Gastrocnemius medialis (tissue), 4 donors: Measurements from ENCODE around the gene CNPY3. TPM values are rescaled to one million over a fixed set of nuclear protein-coding genes. Genes with fewer than 3 reads are reported as not detected.
"Not testable (repeated sequence)": the region's sequence is repeated elsewhere in the genome, so short reads cannot be mapped to it uniquely, and the experiment has no call there.

Experiments used
- ATAC-seq, 2 donors: fragments of 150-250 bp; one replicate each; pipeline ENCODE4 v1.9.1; 2016
- DNase-seq, 2 donors: peaks; one replicate each; pipeline ENCODE4 v3.0.0-alpha.2; 2019
- H3K27ac ChIP-seq, 4 donors: fragments of 200-600 bp; sonication (generic); 1 replicate in 1 of 4; 2 replicates in 3 of 4; pipeline ENCODE4 v1.5.1; 2016 to 2018; ENCODE audit warnings: mild to moderate bottlenecking in 2 of 4, moderate library complexity in 1 of 4
- H3K27me3 ChIP-seq, 3 donors: fragments of 200-600 bp; sonication (generic) in 2 of 3; 1 replicate in 1 of 3; 2 replicates in 2 of 3; pipeline versions ENCODE4 v1.5.1 to v1.6.0; 2016 to 2019; ENCODE audit warnings: mild to moderate bottlenecking in 1 of 3, moderate library complexity in 1 of 3
- H3K36me3 ChIP-seq, 2 donors: fragments of 200-600 bp; sonication (generic) in 1 of 2; one replicate each; pipeline ENCODE4 v1.5.1; 2017 to 2018
- H3K4me1 ChIP-seq, 2 donors: fragments of 200-600 bp; sonication (generic) in 1 of 2; one replicate each; pipeline ENCODE4 v1.5.1; 2016 to 2017; ENCODE audit warnings: mild to moderate bottlenecking in 2 of 2
- H3K4me3 ChIP-seq, 4 donors: fragments of 200-600 bp; sonication (generic) in 3 of 4; 1 replicate in 1 of 4; 2 replicates in 3 of 4; pipeline ENCODE4 v1.5.1; 2016 to 2019; ENCODE audit warnings: mild to moderate bottlenecking in 2 of 4
- H3K9me3 ChIP-seq, 3 donors: fragments of 200-600 bp; sonication (generic) in 2 of 3; 1 replicate in 1 of 3; 2 replicates in 2 of 3; pipeline ENCODE4 v1.5.1; 2016 to 2019
- POLR2A ChIP-seq, 2 donors: fragments of 450-650 bp; IDR thresholded peaks; one replicate each; pipeline ENCODE4 v1.6.1; 2017; ENCODE audit warnings: antibody characterized with exemption in 2 of 2, mild to moderate bottlenecking in 2 of 2, moderate library complexity in 2 of 2
- in situ Hi-C, 4 donors: fragments of 200-750 bp; cut with MboI; loops; one replicate each; pipeline versions ENCODE4 v1.15.0 to v1.8.0; 2017; ENCODE audit warnings: low sequenced_read_pairs in 4 of 4
- intact Hi-C: fragments of 100-400 bp; cut with DNase I; formaldehyde crosslinking; loops from one replicate; pipeline ENCODE4 v1.15.1; 2023; ENCODE audit warnings: low total_unique reads
- total RNA-seq, 4 donors: library from RNA; depleted of rRNA; stranded (reverse); fragments of >200 nt; gene quantifications; one replicate each; pipeline versions ENCODE4 v1.1.0 to v1.2.3, GENCODE V29; 2016
- TF ChIP-seq, protein P1 (sequence below), 5 experiments: fragments of 450-650 bp in 3 of 5; fragments of 200-600 bp in 2 of 5; sonication (generic) in 2 of 5; IDR thresholded peaks in 4 of 5; conservative IDR thresholded peaks in 1 of 5; 1 replicate in 4 of 5; 2 replicates in 1 of 5; pipeline ENCODE4 v1.5.1; 2016 to 2019; ENCODE audit warnings: antibody characterized with exemption in 5 of 5, mild to moderate bottlenecking in 3 of 5, moderate library complexity in 3 of 5

CNPY3 gene
- total RNA-seq, 4 donors from 2014 or later, result 7.1 to 13.5 (median 9.3) TPM

DNA sequence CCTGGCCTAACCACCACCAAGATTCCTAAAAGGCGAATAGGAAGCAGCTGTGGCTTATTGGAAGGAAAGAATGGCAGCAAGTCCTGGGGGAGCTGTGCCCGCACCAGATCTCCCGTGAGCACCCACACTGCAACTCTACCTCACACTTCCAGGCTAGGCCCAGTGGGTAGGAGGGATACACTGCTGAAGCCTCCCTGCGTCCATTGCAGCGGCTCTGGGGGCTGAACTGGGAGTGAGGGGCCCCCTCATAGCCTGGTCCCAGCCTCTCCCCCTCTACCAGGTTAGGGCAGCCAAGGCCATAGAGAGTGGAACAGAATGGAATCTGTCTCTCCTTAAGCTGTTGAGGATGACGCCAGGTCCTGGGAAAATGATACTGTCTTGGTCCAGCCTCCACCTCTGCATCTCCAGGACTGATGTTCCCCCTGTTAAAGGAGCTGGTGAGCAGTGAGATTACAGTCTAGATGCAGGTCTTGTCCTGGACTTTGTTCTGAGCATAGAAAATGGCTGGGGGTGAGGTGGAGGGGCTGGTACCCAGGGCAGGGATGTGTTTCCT is 11.3 kb downstream of the CNPY3 start:
- H3K36me3 ChIP-seq, result peaks cover 0 to 11% of the 10 kb centered on the region in 2 donors
- TF ChIP-seq, protein P1, sequence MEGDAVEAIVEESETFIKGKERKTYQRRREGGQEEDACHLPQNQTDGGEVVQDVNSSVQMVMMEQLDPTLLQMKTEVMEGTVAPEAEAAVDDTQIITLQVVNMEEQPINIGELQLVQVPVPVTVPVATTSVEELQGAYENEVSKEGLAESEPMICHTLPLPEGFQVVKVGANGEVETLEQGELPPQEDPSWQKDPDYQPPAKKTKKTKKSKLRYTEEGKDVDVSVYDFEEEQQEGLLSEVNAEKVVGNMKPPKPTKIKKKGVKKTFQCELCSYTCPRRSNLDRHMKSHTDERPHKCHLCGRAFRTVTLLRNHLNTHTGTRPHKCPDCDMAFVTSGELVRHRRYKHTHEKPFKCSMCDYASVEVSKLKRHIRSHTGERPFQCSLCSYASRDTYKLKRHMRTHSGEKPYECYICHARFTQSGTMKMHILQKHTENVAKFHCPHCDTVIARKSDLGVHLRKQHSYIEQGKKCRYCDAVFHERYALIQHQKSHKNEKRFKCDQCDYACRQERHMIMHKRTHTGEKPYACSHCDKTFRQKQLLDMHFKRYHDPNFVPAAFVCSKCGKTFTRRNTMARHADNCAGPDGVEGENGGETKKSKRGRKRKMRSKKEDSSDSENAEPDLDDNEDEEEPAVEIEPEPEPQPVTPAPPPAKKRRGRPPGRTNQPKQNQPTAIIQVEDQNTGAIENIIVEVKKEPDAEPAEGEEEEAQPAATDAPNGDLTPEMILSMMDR (IDR thresholded peaks at IDR 0.05 in 4 of 5, conservative IDR thresholded peaks at IDR 0.05 in 1 of 5), result no peak
- TF ChIP-seq POLR2A (IDR thresholded peaks at IDR 0.05), result no peak
- ATAC-seq, result no peak
- no peak for DNase-seq
- no peaks in the 10 kb centered on the region for H3K27me3 ChIP-seq
- no peaks in the 10 kb centered on the region for H3K4me1 ChIP-seq
- in situ Hi-C loops, result no loop called here
- intact Hi-C loops, result no loop called here
- no peak overlapping the region for H3K27ac ChIP-seq
- H3K4me3 ChIP-seq, result no peak overlapping the region
- H3K9me3 ChIP-seq, result no peaks in the 10 kb centered on the region

DNA sequence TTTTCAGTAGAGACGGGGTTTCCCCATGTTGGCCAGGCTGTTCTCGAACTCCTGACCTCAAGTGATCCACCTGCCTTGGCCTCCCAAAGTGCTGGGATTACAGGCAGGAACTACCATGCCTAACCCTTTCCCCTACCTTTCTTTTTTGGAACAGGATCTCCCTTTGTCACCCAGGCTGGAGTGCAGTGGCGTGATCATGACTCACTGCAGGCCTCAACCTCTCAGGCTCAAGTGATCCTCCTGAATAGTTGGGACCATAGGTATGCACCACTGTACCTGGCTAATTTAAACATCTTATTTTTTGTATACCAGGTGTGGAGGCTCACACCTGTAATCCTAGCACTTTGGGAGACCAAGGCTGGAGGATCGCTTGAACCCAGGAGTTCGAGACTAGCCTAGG is 12.1 kb downstream of the CNPY3 start:
- H3K4me1 ChIP-seq, ATAC-seq, H3K27ac ChIP-seq, H3K36me3 ChIP-seq, H3K4me3 ChIP-seq, intact Hi-C loops, DNase-seq, H3K9me3 ChIP-seq, H3K27me3 ChIP-seq, in situ Hi-C loops: not testable (repeated sequence)

DNA sequence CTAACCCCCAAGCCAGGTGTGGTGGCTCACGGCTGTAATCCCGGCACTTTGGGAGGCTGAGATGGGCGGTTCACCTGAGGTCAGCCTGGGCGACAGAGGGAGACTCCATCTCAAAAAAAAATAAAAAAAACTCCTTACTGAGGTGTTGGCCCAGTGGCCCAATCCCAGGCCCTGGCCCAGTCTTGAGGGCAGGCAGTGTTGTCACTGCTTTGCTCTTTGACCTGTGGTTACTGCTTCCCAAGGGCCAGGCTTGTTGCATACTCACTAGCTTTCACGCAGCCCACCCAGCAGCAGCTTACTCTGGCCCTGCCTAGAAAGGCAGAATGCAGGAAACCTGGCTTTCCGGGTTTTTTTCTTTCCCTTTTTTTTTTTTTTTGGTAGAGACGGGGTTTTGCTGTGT is 13.2 kb downstream of the CNPY3 start:
- DNase-seq (no peak), ATAC-seq (no peak)
- no peak overlapping the region for H3K27ac ChIP-seq
- no peak for TF ChIP-seq POLR2A (IDR thresholded peaks at IDR 0.05)
- TF ChIP-seq, protein P1 (IDR thresholded peaks at IDR 0.05 in 4 of 5, conservative IDR thresholded peaks at IDR 0.05 in 1 of 5), result no peak
- intact Hi-C loops (no loop called here), in situ Hi-C loops (no loop called here)
- peaks cover 0 to 5% of the 10 kb centered on the region in 2 donors for H3K36me3 ChIP-seq
- H3K9me3 ChIP-seq, result no peaks in the 10 kb centered on the region
- no peak overlapping the region for H3K4me3 ChIP-seq
- H3K4me1 ChIP-seq, result no peaks in the 10 kb centered on the region
- no peaks in the 10 kb centered on the region for H3K27me3 ChIP-seq

DNA sequence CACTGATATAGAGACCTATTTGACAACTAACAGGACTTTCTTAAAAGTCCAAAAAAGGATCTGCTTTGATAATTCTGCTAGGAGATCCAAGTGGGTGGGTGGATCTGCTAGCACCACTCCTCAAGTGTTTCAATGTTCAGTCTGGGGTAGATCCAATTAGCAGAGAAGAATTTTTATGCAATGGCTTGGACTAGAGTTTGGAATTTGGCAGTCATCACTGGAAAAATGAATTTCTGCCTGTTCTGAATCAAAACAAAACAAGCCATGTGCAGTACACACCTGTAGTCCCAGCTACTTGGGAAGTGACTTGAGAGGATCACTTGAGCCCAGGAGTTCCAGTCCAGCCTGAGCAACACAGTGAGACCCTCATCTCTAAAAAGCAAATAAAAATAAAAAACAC is 18.7 kb downstream of the CNPY3 start:
- H3K4me3 ChIP-seq, result no peak overlapping the region
- TF ChIP-seq, protein P1 (IDR thresholded peaks at IDR 0.05 in 4 of 5, conservative IDR thresholded peaks at IDR 0.05 in 1 of 5), result no peak
- no peak for TF ChIP-seq POLR2A (IDR thresholded peaks at IDR 0.05)
- no peak overlapping the region for H3K27ac ChIP-seq
- ATAC-seq, result no peak
- intact Hi-C loops (no loop called here), in situ Hi-C loops (no loop called here)
- H3K27me3 ChIP-seq, result no peaks in the 10 kb centered on the region
- H3K36me3 ChIP-seq, result no peaks in the 10 kb centered on the region
- no peak for DNase-seq
- no peaks in the 10 kb centered on the region for H3K9me3 ChIP-seq
- H3K4me1 ChIP-seq, result no peaks in the 10 kb centered on the region

DNA sequence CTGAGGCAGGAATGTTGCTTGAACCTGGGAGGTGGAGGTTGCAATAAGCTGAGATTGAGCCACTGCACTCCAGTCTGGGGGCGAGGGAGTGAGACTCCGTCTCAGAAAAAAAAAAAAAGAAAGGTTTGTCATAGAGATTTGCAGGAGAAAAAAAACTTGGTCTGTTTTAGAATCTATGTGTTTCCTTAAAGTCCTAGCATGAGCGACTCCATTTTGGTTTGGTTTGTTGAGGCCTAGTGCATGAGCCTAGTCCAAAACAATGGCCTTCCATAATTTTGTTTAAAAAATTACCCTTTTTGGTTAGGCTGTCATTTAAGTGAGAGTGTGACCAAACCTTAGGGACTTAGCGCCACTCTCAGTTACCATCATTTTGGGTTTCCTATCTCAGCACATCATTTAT is 23.1 kb downstream of the CNPY3 start:
- H3K36me3 ChIP-seq, result no peaks in the 10 kb centered on the region
- H3K27ac ChIP-seq, result no peak overlapping the region
- ATAC-seq (no peak), DNase-seq (no peak)
- in situ Hi-C loops (no loop called here), intact Hi-C loops (no loop called here)
- no peaks in the 10 kb centered on the region for H3K9me3 ChIP-seq
- H3K27me3 ChIP-seq, result no peaks in the 10 kb centered on the region
- no peaks in the 10 kb centered on the region for H3K4me1 ChIP-seq
- H3K4me3 ChIP-seq, result no peak overlapping the region
- TF ChIP-seq, protein P1 (IDR thresholded peaks at IDR 0.05 in 4 of 5, conservative IDR thresholded peaks at IDR 0.05 in 1 of 5), result no peak
- no peak for TF ChIP-seq POLR2A (IDR thresholded peaks at IDR 0.05)

DNA sequence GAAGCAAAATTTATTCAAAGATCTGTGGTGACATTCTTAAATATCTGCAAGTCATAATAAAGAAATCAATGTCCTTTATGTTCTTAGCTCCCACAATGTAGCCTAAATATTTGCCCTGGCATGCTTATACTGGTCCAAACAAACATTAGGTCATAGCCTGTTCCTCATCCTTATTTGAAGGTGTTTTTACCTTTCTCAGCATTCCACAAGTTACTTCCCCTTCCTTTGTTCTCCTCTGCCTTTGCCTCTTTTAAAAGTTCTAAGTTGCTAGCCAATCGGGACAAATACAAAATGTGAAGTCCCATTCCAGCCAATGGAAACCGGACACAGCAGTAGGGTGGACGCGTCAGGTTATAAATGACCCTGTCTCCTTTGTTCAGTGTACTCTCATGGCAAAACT is 25.1 kb downstream of the CNPY3 start:
- in situ Hi-C loops, intact Hi-C loops, H3K4me1 ChIP-seq, ATAC-seq, H3K4me3 ChIP-seq, DNase-seq, H3K9me3 ChIP-seq, H3K27ac ChIP-seq, H3K36me3 ChIP-seq, H3K27me3 ChIP-seq: not testable (repeated sequence)
